C4-2B (cell line): Measurements from ENCODE around the gene ANKRD9.
"Not testable (repeated sequence)": the region's sequence is repeated elsewhere in the genome, so short reads cannot be mapped to it uniquely, and the experiment has no call there.

ENCODE experiments used
- H3K27ac ChIP-seq: fragments of 450-650 bp; 2 replicates; pipeline ENCODE4 v1.5.1; 2017
- CTCF ChIP-seq: fragments of 450-650 bp; conservative IDR thresholded peaks from 2 replicates; pipeline ENCODE4 v1.5.1; 2017; ENCODE audit warnings: mild to moderate bottlenecking
- ZFX ChIP-seq: fragments of 450-650 bp; IDR thresholded peaks from 2 replicates; pipeline ENCODE4 v1.6.1; 2017

Gene ANKRD9

GRCh38 chr14:102525929-102526497, 16.4 kb upstream of the ANKRD9 start:
- H3K27ac ChIP-seq = peak overlapping the region; percentile 51
- TF ChIP-seq ZFX (no peak), CTCF (no peak)

GRCh38 chr14:102525219-102525928, 15.8 kb upstream of the ANKRD9 start:
- H3K27ac ChIP-seq = peak overlapping the region; percentile 72
- TF ChIP-seq CTCF = no peak
- no peak for TF ChIP-seq ZFX

GRCh38 chr14:102524451-102525218, 15.1 kb upstream of the ANKRD9 start:
- TF ChIP-seq CTCF (peak; percentile 99), ZFX (no peak)
- H3K27ac ChIP-seq = peak overlapping the region; percentile 72

- peak overlapping the region; percentile 72; the same call in 1 of the 2 replicates for H3K27ac ChIP-seq
- TF ChIP-seq CTCF = 0 out of 2 replicates have a peak, but pooled peaks have one; percentile 23
- TF ChIP-seq ZFX = no peak
Observed at GRCh38 chr14:102523569-102524450, 14.2 kb upstream of the ANKRD9 start.

GRCh38 chr14:102523200-102523568, 13.6 kb upstream of the ANKRD9 start:
- H3K27ac ChIP-seq = no peak overlapping the region

GRCh38 chr14:102519709-102520108, 10.1 kb upstream of the ANKRD9 start:
- not testable (repeated sequence) for H3K27ac ChIP-seq

More at GRCh38 chr14:102523200-102523568, 13.6 kb upstream of the ANKRD9 start:
- no peak for TF ChIP-seq ZFX
- no peak for TF ChIP-seq CTCF

GRCh38 chr14:102518063-102518648, 8.6 kb upstream of the ANKRD9 start:
- H3K27ac ChIP-seq = no peak overlapping the region
- TF ChIP-seq CTCF (no peak), ZFX (no peak)
